Measurements from ENCODE around the gene DGUOK. TPM values are rescaled to one million over a fixed set of nuclear protein-coding genes. Genes with fewer than 3 reads are reported as not detected.

Gene DGUOK
- total RNA-seq, 1 experiment from 2014 or later: 100 TPM

DNA sequence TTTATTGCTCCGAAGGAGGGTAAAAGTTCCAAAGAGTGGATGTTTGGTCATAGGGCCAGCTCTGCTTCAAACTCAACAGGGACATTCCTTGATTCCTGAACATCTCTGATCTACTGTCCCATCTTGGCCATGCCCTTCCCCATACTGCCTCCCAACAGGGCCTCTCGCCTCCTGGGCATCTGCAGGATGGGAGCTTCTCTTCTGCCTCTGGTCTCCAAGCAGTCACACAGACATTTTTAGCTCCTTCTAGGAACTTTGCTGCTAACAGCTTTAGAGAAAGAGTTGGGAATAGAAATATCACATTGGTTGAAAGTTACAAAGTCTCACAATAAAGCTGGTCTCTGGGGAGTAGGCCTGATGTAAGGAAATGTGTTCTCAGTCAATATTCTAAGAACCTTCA, 9.4 kb upstream of the DGUOK start:
- no peak for ATAC-seq
- POLR2A ChIA-PET: no interaction called here
- Histone ChIP-seq H3K79me2 (ENCODE audit: insufficient read depth, low read length) (no peaks in the 10 kb centered on the region), H3K9me2 (ENCODE audit: insufficient read depth) (no peaks in the 10 kb centered on the region), H3K36me3 (ENCODE audit: control insufficient read depth in 1 of 2, insufficient read depth in 2 of 2, low read length in 2 of 2) (no peaks in the 10 kb centered on the region), H3K4me1 (ENCODE audit: control insufficient read depth in 1 of 2, insufficient read depth in 2 of 2, low read length in 2 of 2) (peaks cover 4 to 10% of the 10 kb centered on the region in 2 experiments; a peak in 3 of 4 replicates), H3K9ac (ENCODE audit: low read length) (no peak overlapping the region), H4K20me1 (ENCODE audit: insufficient read depth) (no peaks in the 10 kb centered on the region), H3K27ac (ENCODE audit: low read depth, low read length) (no peak overlapping the region), H3K27me3 (ENCODE audit: insufficient read depth, low read length) (no peaks in the 10 kb centered on the region), H3K4me2 (ENCODE audit: low read length) (no peak overlapping the region), H3K4me3 (replicated peaks in 1 of 2; ENCODE audit: low read depth in 1 of 2, low read length in 2 of 2) (no peak overlapping the region), H3K9me3 (ENCODE audit: control insufficient read depth in 1 of 2, insufficient read depth in 1 of 2, low read depth in 1 of 2, low read length in 2 of 2) (no peaks in the 10 kb centered on the region), H2AFZ (ENCODE audit: low read depth, low read length, poor library complexity, severe bottlenecking) (no peak overlapping the region)
- no peak for TF ChIP-seq ELF1 (IDR thresholded peaks at IDR 0.05; ENCODE audit: borderline replicate concordance, low read depth)
- no peak for TF ChIP-seq POLR2A (IDR thresholded peaks at IDR 0.05; ENCODE audit: borderline replicate concordance, extremely low read depth, insufficient read depth, insufficient read length)
- no peak for TF ChIP-seq ZNF274 (IDR thresholded peaks at IDR 0.05; ENCODE audit: low read depth, low read length)
- no peak for TF ChIP-seq YY1 (IDR thresholded peaks at IDR 0.05; ENCODE audit: extremely low read depth, insufficient replicate concordance, low read depth, low read length)
- TF ChIP-seq EZH2phosphoT487 (IDR thresholded peaks at IDR 0.05; ENCODE audit: borderline replicate concordance): no peak
- TF ChIP-seq TCF7L2 (IDR thresholded peaks at IDR 0.05; ENCODE audit: borderline replicate concordance, extremely low read depth, insufficient read depth, insufficient read length): no peak
- no peak for TF ChIP-seq CBX3 (IDR thresholded peaks at IDR 0.05; ENCODE audit: low read depth)
- TF ChIP-seq JUND (IDR thresholded peaks at IDR 0.05): no peak
- no peak for TF ChIP-seq MAX (IDR thresholded peaks at IDR 0.05)
- TF ChIP-seq RAD21 (IDR thresholded peaks at IDR 0.05; ENCODE audit: low read depth): no peak
- TF ChIP-seq, protein P1, sequence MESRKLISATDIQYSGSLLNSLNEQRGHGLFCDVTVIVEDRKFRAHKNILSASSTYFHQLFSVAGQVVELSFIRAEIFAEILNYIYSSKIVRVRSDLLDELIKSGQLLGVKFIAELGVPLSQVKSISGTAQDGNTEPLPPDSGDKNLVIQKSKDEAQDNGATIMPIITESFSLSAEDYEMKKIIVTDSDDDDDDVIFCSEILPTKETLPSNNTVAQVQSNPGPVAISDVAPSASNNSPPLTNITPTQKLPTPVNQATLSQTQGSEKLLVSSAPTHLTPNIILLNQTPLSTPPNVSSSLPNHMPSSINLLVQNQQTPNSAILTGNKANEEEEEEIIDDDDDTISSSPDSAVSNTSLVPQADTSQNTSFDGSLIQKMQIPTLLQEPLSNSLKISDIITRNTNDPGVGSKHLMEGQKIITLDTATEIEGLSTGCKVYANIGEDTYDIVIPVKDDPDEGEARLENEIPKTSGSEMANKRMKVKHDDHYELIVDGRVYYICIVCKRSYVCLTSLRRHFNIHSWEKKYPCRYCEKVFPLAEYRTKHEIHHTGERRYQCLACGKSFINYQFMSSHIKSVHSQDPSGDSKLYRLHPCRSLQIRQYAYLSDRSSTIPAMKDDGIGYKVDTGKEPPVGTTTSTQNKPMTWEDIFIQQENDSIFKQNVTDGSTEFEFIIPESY (IDR thresholded peaks at IDR 0.05; ENCODE audit: extremely low read depth, insufficient replicate concordance, low read length): no peak
- TF ChIP-seq REST (IDR thresholded peaks at IDR 0.05; ENCODE audit: low read depth): no peak
- no peak for TF ChIP-seq EGR1 (IDR thresholded peaks at IDR 0.05; ENCODE audit: low read depth)
- DNase-seq (ENCODE audit: low read depth, low spot score): no peak
- CTCF ChIA-PET: no interaction called here
- no TSS peak for BruUV-seq (replicated peaks)
- RAD21 ChIA-PET (ENCODE audit: low non-redundant PET in 1 of 2, low total read pairs in 2 of 2, uncharacterized antibody in 2 of 2, unreplicated experiment in 2 of 2): no interaction called here
- intact Hi-C loops (cut with micrococcal nuclease): no loop called here

Data from HCT116 (cell line).